Activated CD4-positive, CD25-positive, alpha-beta regulatory T cell treated with anti-CD3 and anti-CD28 coated beads, Interleukin-2, amount 50 U/mL, for 24 hours (primary cell): ENCODE data around the gene RFX8.
A peak's percentile ranks its signal among the peaks of the same experiment; 100 is the strongest.
"Not testable (repeated sequence)": the region's sequence is repeated elsewhere in the genome, so short reads cannot be mapped to it uniquely, and the experiment has no call there.

Experiments
- ATAC-seq, 2 donors: fragments of 150-1000 bp; cut with Tn5 transposase; one replicate each; pipeline ENCODE4 v1.10.0; 2021; ENCODE audit warnings: mild to moderate bottlenecking in 1 of 2, moderate library complexity in 1 of 2

Gene RFX8

DNA sequence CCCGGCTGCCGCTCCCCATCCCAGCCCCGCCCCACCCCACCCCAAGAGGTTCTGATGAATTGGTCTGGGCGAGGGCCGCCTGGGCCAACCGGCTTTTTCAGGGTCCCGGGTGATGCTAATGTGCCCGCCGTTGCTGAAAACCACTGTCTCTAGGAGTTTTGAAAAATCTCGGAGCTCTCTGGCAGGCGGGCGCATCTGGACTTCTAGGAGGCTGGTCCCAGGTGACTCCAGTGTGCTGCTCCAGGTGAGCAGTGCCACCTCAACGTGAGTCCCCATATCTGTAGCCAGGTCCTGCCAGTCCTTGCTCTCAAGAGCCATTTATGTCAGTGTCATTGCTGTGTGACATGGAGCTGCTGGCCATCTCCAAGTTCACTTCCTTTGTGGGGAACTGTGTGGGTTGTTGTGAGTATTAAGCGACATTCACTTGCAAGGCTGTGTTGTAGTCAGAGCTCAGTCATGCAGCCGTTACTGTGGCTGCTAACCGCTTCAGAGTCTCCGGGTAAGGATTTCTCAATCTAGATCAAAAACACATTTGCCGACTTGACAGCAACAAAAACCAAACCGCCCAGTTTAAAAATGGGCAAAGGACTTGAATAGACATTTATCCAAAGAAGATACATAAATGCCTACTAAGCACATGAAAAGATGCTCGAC, at the start of gene RFX8:
Gene RFX8, minus strand, starts transcription at position 382 of the 654 bp plus-strand sequence. CDS start 8,264 bp downstream, outside the sequence.
- peak; percentile 96 to 97 for ATAC-seq

DNA sequence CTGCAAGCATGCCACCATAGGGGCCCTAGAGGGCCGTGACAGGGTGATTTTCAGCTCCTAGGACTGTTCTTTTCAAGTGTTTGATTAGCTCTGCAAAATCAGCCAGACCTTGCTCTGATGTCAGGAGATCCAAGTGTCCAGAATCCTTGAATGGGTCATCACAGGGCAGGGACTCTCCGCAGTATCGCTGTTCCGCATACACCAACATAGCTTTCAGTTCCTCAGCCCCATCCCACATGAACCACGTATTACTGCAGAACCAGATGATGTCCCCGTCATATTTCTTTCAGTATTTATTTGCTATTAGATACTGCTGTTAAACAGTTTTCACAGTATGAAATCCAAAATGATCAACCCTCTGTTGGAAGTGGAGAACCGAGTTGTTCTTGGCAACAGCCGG, 46.6 kb upstream of the RFX8 start:
- ATAC-seq, result no peak

DNA sequence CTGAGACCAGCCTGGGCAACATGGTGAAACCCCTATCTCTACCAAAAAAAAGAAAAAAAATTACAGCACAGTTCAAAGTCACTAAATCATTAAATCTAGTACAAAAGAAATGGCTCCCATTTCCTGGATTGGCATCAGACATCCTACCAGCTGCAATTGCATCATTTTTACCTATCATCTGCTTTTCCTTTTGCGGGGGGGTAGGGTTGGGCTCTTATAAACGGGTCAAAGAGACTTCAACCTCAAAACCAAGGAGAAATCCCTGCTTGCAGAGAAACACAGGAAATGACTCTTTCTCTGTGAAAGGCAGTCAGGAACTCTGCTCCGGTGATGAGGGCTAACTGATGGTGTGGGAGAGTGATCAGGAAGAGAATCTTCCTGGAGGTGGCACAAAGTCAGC, 45.3 kb upstream of the RFX8 start:
- ATAC-seq, result no peak

DNA sequence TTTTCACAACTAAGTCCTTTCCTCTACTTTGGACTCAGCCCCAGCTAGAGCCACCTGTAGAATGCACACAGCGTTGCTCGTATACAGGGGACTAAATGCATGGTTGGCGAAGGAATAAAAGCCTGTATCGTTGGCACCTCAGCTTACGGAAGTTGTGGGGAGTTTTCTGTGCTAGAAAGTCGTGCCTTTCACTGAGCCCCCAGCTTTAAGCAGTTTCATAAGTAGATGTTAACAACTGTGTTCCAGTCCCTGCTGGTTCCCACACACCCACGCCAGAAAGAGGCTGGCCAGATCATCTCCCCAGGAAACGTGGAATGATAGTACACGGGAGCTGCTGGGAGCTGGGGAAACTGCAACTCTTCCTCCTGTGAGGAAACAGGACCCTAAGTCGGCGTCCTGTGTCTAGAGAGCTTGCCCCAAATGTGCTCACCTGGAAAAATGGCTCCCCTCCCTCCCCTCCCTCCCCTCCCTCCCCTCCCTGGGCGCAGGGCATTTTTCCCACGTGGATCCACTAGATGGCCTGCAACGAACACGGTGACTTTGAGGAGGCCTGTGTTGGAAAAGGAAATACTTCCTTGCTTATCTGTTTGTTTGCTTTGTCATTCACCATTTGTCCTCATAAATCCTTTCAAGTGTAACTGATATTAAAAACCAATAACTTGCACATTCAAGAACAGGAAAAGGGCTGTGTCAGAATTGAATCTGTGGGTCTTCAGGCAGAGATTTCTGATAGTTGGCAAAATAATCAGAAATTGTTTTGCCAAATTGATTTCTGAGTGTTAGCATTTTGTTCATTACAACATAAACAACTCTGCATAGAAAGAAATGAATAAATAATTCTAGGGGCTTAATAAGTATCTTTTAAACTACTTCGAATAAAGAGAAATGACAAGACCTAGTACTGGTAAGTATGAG, 43.9 kb upstream of the RFX8 start:
- no peak for ATAC-seq

DNA sequence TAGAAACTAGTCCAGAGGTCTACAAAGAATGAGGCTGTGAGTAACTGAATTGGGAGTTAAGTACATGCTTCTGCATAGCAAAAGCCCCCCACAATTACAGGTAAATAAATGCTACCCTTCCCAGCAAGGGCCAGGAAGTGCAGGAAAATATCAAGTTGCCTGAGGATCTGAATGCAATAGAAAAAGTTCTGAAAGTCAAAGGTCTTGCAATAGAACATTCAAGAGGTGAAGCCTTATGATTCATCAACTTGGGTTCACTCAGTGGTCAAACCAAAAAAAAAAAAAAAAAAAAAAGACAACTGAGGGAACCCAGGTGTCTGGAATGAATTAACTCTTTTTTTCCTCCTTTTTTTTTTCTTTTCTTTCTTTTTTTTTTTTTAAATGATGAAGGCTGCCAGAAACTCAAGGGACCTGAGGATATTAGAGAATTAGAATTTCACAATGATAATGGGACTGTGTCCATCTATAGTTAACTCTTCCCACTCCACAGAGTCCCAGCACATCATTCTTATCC, 42.9 kb upstream of the RFX8 start:
- ATAC-seq, result no peak

DNA sequence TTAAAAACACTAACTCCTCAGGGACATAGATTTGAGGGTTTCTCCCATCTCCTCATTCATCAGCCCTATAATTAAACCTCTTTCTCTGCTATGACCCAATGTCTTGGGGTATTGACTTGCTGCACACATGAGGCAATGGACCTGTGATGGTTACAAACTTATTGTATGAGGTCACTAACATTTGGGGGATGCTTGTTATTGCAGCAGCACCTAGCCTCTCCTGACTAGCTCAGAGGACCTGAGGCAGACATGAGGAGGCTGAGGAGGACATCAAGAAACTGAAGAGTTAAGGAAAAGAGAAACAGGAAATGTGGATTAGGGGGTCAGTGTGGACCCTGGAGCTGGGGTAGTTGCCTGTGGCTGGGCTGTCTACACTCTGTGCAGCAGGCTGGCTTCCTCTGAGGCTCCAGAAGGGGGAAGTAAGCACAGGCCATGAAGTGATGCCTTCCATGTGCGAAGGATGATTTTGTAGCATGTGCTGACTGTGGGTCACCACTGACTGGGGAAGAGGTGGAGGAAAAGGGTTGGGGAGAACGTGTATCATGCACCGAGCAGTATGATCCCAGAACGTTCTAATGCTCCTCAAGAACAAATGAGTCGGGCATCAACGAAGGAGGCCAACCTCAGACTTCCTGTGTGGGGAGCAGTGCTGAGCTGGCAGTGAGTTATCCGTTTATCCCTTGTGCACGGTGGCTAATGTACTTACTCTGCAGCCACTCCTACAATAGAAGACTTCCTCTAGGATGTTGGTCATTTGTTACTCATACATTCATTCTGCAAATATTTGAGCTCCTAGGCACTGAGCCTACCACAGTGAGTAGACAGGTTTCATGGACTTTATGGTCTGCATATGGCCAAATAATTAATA, 42.1 kb upstream of the RFX8 start:
- ATAC-seq, result peak; percentile 21 to 67

DNA sequence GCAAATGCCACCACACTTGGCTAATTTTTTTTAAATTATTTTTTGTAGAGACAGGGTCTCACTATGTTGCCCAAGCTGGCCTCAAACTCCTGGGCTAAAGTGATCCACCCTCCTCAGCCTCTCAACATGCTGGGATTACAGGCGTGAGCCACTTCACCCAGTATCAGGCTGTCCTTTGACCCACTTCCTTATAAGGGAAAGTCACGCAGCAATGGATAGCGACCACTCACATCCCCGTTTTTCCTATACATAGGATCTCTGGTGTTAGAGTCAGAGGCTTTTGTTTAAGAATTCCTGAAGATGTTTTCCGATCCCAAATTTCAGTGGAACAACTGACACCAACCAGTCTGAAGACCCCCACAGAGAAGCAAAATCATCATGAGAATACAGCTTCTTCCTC, 41.4 kb upstream of the RFX8 start:
- no peak for ATAC-seq

DNA sequence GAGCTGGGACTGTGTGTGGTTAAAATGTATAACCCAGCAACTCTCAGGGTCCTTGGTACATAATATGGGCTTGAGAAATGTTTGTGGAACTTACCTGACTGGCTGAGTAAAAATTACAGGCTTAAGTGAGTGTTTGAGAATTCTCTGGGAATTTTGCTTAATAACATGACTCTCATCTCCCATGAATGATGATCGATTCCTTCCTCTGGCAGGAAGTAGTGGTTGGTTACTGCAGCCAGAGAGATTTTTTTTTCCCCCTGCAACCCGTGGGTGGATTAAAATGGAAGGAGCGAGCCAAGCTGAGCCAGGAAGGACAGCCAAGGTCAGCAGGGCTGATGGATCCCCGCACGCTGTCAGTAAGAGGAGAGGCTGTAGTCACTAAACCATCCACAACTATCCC, 40.6 kb upstream of the RFX8 start:
- ATAC-seq, result no peak

DNA sequence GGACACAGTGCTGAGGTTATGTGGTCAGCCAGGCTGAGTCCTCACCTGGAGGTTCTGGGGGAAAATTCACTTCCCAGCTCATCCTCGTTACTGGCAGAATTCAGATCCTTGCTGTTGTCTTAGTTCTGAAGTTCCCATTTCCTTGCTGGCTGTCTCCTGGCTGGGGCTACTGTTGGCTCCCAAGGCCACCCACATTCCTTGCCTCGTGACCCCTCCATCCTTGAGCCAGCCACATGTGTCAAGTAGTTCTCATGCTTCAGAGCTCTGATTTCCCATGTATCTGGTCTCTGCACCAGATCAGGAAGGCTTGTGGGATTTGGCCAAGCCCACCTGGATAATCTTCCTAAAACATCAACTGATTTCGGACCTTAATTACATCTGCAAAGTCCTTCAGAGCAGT, 38.1 kb upstream of the RFX8 start:
- ATAC-seq, result no peak

DNA sequence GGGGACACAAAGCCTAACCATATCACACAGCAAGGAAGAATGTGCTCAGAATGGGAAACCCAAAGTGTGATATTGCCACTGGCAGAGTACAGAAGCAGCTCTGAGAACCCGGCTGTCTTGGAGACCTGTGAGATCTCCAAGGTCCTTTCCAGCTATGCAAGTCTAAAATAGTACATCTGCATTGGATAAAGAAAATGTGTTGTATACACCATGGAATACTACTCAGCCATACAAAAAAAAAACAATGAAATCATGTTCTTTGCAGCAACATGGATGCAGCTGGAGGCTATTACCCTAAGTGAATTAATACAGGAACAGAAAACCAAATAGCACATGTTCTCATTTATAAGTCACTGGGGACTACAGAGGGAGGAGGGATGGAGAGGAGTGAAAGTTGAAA, 36.5 kb upstream of the RFX8 start:
- ATAC-seq, result no peak

DNA sequence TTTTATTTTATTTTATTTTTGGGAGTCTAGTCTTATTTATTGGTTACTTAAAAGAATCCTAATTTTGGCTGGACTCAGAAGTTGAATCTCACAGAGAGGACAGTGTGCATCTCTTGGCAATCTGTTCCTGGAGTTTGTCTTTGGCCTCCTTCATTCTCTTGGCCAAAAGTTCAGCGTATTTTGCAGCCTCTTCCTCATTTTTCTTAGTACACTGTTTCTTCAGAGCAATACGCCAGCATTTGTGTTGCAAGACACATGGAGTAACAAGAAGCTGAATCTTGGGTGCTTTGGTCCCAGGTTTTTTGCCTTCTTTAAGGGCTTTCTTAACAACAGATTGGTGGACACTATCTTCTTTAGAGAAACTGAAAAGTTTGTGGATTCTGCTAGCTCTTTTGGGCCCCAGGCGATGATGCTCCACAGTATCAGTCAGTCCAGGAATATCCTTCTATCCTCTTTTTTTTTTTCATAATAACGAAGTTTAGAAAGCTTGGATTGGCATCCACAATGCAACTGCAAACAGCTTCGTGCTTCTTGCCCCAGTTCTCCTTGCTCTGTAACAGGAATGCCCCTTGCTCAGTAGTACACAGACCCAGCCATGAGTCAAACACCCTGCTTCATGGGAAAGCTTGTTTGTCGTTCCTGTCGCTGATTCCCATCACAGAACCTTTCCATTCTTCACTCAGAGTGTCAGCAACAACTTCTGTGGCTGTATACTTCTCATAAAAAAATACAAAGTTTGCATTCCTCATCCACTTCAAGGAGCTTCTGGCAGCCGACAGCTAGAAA, 34.8 kb upstream of the RFX8 start:
- no peak for ATAC-seq

DNA sequence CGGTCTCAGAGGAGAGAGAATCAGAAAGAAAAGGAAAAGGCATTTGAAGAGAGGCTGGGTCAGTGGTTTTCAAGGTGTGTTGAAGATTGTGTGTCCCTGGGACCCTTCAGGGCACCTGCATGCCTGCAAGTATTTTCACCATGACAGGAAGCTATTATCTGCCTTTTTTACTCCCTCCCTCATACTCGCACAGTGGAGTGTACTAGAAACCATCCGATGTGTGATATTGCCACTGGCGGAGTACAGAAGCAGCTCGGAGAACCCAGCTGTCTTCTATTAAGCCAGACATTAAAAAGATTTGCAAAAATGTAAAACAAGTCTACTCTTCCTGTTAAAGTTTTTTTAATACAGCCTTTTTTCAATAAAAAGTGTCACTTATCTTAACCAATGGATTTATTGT, 33.7 kb upstream of the RFX8 start:
- ATAC-seq, result no peak

DNA sequence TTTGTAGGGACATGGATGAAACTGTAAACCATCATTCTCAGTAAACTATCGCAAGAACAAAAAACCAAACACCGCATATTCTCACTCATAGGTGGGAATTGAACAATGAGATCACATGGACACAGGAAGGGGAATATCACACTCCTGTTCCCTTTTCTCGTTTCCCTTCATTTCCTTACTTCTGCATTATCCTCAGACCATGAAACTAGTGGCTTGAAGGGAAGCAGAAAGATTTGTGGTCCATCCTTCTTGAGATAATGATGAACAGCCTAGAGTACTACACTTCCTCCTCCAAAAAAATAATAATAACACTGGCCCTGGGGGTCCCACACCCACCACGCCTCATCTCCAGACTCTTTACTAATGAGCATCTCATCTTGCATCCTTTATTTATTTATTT, 30.4 kb upstream of the RFX8 start:
- ATAC-seq, result not testable (repeated sequence)

DNA sequence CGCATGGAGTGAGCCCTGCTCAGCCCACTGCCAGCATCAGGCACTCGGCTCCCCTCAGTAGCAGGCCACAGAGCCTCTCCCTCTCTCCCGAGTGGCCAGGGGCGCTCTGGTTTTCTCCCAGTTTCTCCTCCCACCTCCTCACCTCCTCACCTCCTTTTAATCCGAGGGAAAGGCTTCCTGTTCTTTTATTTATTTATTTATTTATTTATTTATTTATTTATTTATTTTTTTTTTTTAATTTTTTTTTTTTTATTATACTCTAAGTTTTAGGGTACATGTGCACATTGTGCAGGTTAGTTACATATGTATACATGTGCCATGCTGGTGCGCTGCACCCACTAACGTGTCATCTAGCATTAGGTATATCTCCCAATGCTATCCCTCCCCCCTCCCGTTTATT, 29.8 kb upstream of the RFX8 start:
- ATAC-seq, result not testable (repeated sequence)

DNA sequence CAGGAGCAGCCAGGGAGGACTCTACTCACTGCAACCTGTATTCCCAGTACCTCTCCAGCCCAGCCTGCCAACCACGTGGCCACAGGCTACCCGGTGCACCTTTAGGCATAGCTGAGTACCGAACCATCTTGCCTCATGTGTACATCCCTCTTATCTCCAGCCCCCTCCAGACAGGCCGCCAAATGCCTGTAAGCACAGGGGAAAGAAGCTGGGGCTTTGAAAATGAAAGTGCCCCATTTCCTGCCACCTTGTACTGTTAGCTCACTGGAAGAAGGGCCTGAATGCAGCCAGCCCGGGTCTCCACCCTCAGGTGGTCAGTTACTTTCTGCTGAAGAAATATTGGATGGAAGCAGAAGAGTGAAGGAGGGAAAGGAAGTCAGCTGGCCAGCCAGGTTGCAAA, 27.2 kb upstream of the RFX8 start:
- ATAC-seq, result no peak

DNA sequence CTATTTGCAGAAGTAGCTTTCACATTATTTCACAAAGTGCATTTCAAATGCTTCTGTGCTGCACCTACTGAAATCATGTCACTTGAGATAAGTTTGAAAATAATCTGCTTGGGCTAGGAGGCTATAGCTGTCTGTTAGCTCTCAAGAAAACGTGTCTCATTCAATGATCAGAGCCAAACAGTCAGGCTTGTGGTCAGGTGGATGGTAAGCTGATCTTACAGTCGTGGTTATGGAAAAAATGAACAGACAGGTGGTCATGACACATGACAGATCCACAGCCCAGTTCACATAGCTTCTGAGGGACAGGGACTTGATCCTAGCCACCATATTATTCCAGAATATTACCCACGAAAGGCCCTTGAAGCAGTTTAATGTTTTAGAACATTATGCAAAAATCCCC, 26.5 kb upstream of the RFX8 start:
- peak; percentile 53 to 68 for ATAC-seq

DNA sequence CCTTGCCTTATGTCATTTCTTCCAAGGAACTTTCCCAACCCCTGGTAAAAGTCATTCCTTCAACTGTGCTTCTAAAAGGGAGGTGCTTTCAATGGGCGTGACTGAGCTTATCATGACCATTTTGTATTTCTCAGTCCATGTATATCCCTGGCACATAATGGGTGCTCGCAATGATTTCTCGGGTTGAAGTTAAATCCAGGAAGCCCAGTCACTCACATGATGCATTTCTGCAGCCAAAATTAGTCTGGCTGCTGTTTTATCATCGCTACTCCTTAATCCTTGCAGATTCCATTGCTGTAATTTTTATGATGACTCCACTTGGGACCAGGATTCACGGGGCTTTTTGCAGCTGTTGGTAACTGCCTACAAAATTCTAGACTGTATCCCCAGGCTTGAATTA, 25.9 kb upstream of the RFX8 start:
- no peak for ATAC-seq

DNA sequence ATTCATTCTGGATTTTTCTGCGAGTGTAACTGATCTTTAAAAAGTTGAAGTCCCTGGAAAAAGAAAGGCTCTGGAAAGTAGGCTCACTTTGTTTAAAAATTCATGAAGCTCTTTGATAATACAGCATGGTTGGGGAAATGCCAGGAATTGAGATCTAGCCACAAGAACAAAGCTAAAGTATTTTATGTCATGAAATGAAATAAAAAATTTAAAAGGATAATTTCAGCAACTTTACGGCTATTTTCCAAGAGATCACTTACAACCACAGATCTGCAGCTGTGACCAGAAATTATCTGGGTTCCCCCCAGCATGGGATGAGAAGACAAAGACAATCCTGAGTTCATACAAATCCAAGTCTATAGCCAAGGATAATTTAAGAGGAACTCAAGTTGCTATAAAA, 25.3 kb upstream of the RFX8 start:
- ATAC-seq, result no peak

DNA sequence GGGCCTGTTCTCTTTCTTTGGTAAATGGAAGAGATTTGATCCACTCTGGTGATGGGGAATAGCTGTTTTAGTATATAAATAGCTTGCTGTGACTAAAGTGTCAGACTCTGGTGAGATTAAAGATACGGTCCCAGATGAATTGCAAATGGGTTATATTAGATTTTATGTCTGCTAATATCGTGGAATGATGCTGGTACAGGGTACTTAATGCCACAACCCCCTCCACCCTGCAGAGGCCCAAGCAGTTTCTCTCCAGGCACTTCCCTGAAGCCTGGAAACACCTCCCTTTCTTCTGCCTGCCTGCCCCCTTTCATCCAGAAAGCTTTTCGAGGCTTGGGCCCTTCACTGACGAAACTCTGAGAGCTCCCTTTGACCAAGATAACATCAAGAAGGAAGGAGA, 21.4 kb upstream of the RFX8 start:
- ATAC-seq, result no peak

DNA sequence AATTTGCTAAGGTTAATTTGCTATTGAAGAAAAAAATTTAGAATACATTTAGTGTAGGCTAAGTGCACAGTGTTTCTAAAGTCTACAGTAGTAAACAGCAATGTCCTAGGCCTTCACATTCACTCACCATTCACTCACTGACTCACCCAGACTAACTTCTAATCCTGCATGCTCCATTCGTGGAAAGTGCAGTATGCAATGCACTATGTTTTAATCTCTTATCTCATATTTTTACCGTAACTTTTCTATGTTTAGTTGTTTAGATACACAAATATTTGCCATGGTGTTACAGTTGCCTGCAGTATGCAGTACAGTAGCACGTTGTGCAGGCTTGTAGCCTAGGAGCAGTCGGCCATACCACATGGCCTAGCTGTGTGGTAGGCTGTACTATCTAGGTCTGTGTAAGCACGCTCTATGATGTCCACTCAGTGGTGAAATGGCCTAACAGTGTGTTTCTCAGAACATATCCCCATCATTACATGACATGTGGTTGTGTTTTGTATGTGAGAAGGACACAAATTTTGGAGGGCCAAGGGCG, 18.1 kb upstream of the RFX8 start:
- no peak for ATAC-seq

DNA sequence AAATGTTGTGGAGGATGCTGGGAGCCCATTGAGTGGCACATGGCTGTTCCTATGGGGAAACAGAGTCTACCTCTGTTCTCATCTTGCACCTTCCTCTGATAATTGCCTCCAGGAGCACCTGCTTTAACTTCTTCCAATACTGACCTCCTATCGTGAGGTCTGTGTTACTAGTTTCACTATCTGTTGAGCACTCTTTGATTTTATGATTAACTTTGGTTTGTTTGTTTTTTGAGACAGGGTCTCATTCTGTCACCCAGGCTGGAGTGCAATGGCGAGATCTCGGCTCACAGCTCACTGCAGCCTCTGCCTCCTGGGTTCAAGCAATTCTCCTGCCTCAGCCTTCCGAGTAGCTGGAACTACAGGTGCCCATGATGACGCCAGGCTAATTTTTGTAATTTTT, 12.1 kb upstream of the RFX8 start:
- no peak for ATAC-seq

DNA sequence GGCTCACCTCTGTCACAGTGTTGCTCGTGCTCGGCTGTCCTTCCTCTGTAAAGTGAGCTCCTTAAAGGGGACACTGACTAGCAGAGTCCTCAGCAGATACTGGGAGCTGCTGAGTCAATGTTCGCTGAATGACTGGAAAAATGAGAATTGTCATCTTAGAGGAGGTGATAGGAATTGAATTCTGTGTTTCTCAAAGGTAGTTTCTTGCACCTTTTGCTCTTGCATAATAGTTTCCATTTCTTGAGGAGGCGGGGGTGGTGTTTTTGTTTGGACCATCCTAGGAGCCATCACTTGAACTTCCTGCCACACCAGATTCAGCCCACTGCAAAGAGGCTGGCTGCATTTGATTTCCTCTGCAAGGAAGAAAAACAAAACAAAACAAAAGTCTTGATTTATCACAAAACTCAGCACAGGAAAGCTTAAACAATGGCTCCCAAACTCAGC, 11.4 kb upstream of the RFX8 start:
- peak; percentile 21 to 38 for ATAC-seq
